IPS-18a (cell line): ENCODE results near the gene RIC3.

ENCODE experiments used
- H3K27ac ChIP-seq: one replicate; pipeline ENCODE4 v1.5.1; 2013; ENCODE audit warnings: low read length
- H3K27me3 ChIP-seq: one replicate; pipeline ENCODE4 v1.6.1; 2013; ENCODE audit warnings: mild to moderate bottlenecking, low read length; ENCODE audit not compliant: control insufficient read depth, insufficient read depth
- H3K36me3 ChIP-seq: one replicate; pipeline ENCODE4 v1.6.1; 2013; ENCODE audit warnings: low read depth, low read length; ENCODE audit not compliant: control insufficient read depth
- H3K4me1 ChIP-seq: one replicate; pipeline ENCODE4 v1.6.1; 2013; ENCODE audit warnings: low read depth, low read length; ENCODE audit not compliant: control insufficient read depth
- H3K4me3 ChIP-seq: one replicate; pipeline ENCODE4 v1.5.1; 2013; ENCODE audit warnings: low read length
- H3K9ac ChIP-seq: one replicate; pipeline ENCODE4 v1.6.1; 2013; ENCODE audit warnings: mild to moderate bottlenecking, low read length, moderate library complexity
- H3K9me3 ChIP-seq: one replicate; pipeline ENCODE4 v1.6.1; 2013; ENCODE audit warnings: low read depth, low read length; ENCODE audit not compliant: control insufficient read depth

RIC3 gene

DNA sequence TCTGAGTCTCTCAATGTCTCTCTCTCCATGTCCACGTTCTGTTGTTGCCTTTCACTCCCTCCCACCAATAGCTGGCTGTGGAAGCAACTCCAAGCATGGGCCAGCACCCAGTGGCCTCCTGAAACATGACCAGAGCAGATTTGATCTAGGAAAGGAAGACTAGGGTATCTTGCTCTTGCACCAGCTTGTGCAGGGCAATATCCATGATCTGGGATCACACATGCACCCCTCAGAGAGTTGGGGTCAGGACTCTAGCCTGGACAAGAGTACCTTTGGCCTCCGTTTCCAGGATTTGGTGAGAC lies 34.5 kb upstream of the RIC3 start:
- no peak overlapping the region for H3K4me3 ChIP-seq
- no peaks in the 10 kb centered on the region for H3K36me3 ChIP-seq
- H3K9ac ChIP-seq = no peak overlapping the region
- no peaks in the 10 kb centered on the region for H3K9me3 ChIP-seq
- no peaks in the 10 kb centered on the region for H3K27me3 ChIP-seq
- no peaks in the 10 kb centered on the region for H3K4me1 ChIP-seq
- no peak overlapping the region for H3K27ac ChIP-seq

DNA sequence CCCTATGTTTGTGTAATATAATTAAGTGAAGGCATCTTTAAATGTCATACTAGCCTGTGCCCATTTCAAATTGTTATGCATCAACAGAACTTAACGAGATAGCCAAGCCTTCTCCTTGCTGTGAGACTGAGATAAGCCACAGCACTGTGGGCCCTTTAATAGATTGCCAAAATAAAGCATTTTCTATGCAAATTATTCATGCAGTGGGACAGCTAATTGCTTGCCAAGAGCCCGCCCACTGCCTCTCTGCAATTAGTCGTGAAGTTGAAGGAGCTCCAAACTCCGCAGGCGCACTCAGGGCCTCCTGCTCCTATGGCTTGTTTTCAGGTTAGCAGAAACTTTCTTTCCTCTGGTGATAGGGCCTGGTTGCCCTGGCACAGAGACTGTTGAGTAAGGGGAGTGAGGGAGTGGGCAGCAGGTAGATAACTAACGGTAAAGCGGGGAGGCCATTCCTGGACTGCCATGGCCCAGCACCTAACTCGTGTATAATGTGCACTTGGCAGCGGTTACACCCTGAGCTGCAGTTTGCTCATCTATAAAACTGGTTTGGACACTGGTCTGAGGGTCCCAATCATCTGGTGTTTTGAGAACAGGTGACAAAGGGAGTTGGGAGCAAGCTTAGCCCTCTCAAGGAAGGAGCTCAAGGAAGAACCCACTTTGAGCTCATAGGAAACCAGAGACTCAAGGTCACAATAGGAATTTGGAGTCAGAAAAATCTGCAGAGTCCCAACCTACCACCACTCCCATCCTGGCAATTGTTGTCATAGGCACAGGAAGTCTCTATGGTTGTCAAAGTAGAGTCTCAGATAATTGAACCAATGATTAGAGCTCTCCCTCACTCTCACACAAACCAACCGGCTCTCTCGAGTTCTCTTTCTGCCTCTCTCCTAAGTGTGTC lies 33.9 kb upstream of the RIC3 start:
- no peak overlapping the region for H3K9ac ChIP-seq
- H3K9me3 ChIP-seq = no peaks in the 10 kb centered on the region
- no peaks in the 10 kb centered on the region for H3K4me1 ChIP-seq
- no peak overlapping the region for H3K4me3 ChIP-seq
- H3K36me3 ChIP-seq = no peaks in the 10 kb centered on the region
- H3K27me3 ChIP-seq = no peaks in the 10 kb centered on the region
- no peak overlapping the region for H3K27ac ChIP-seq

DNA sequence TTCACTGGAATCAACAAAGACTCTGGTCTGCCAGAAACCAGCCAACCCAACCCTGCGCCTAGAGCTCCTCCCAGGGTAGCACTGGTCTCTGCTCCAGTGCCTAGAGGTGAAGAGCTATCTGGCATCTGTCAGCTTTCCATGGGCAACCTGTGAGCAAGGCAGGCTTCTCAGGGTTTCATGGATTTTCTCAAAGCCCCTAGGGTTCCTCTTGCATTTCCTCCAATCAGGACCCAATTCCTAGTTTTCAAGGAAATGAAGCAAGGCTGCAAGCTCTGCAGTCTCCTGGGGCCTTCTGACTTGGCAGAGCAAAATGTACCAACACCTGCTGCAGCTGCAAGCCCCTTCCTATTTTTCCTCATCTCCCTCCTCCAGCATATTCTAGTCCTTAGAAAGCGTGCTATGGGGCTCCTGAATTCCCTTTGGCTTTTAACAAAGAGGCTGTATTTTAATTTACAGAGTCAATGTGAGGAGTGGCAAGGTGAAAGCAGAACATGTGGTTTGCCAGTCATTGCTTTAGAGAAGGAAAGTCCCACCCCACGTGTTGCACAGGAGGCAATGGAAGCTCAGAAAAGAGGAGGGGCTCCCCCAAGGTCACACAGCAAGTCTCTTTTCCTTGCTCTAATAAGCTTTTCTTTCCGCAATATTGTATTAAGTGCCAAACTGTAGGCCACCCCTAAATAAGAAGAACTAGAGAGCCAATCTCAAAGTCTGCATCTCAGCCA lies 33.0 kb upstream of the RIC3 start:
- Histone ChIP-seq H3K4me1 (no peaks in the 10 kb centered on the region), H3K4me3 (no peak overlapping the region), H3K27ac (no peak overlapping the region), H3K27me3 (peaks cover 7% of the 10 kb centered on the region), H3K9me3 (no peaks in the 10 kb centered on the region), H3K36me3 (no peaks in the 10 kb centered on the region), H3K9ac (no peak overlapping the region)

DNA sequence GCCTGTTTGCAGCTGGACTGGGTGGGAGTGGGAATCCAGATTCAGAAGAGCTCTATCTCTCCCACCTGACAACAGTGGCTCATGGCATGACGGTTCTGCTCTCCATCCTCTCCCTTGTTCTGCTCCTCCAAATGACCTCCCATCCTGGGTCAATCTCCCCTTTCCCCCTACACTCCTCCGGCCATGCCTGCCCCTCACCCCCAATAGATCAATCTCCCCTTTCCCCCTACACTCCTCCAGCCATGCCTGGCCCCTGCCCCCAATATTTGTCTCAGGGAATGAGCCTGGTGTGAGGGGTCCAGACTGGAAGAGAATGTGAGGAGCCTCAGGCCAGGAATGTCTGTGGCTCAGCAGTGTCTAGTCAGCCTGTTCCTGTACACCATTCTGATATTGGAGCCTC lies 30.9 kb upstream of the RIC3 start:
- H3K9ac ChIP-seq = no peak overlapping the region
- H3K4me1 ChIP-seq = no peaks in the 10 kb centered on the region
- H3K9me3 ChIP-seq = no peaks in the 10 kb centered on the region
- no peak overlapping the region for H3K27ac ChIP-seq
- no peak overlapping the region for H3K4me3 ChIP-seq
- H3K27me3 ChIP-seq = peaks cover 10% of the 10 kb centered on the region
- no peaks in the 10 kb centered on the region for H3K36me3 ChIP-seq

DNA sequence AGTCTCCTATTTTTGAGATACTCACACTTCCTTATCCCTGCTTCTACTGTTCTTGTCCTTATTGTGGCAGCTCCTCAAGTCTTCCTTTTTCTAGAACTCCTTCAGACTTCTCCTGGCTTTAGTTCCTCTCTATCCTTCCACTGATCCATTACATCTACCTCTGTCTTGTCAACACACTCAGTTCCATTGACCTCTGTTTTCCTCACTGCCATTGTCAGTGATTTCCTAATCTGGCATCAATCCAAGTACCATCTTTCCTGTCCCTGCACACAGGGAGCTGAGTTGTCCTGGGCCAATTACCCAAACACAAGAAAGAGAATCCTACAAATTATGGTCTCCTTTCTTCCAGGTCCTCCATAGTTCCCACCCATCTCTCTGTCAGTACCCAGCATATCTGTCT lies 27.9 kb upstream of the RIC3 start:
- H3K9ac ChIP-seq = no peak overlapping the region
- no peaks in the 10 kb centered on the region for H3K9me3 ChIP-seq
- no peaks in the 10 kb centered on the region for H3K36me3 ChIP-seq
- H3K4me1 ChIP-seq = no peaks in the 10 kb centered on the region
- no peak overlapping the region for H3K4me3 ChIP-seq
- peaks cover 10% of the 10 kb centered on the region for H3K27me3 ChIP-seq
- no peak overlapping the region for H3K27ac ChIP-seq

DNA sequence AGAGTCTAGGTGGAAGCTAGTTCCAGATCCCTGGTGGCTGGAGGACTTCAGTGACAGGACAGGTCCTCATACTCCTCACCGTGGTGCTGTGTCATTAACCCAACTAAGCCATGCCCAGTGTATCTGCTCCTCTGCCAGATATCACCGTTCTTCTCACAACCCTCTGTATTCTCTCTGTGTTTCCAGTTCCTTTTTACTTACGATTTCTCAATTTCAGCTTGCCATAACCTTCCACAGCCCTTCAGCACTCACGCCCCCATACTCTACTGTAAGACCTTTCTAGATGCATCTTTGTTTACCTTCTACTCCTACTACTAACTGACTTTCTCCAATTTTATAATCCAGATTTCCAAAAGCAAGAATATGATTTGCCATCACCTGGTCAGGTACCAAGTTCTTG lies 26.1 kb upstream of the RIC3 start:
- H3K27me3 ChIP-seq = peaks cover 10% of the 10 kb centered on the region
- H3K4me1 ChIP-seq = no peaks in the 10 kb centered on the region
- H3K9ac ChIP-seq = no peak overlapping the region
- no peak overlapping the region for H3K27ac ChIP-seq
- no peaks in the 10 kb centered on the region for H3K9me3 ChIP-seq
- H3K4me3 ChIP-seq = no peak overlapping the region
- no peaks in the 10 kb centered on the region for H3K36me3 ChIP-seq

DNA sequence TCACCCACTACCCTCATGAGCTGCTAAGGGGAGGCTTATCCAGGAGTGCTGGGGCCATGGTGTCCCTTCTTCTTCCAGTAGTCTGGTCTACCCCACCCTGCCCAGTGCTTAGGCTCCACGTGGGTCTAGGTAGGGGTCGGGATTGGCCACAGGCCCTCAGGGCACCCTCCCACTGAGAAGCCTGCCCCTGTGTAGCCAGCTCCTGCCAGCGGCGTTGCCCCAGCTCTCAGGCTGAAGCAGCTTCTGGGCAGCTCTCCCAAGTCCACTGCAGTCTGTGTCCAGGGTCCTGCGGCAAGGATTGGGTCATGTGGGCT lies 24.0 kb upstream of the RIC3 start:
- Histone ChIP-seq H3K4me1 (no peaks in the 10 kb centered on the region), H3K4me3 (no peak overlapping the region), H3K9me3 (no peaks in the 10 kb centered on the region), H3K27ac (no peak overlapping the region), H3K9ac (no peak overlapping the region), H3K36me3 (no peaks in the 10 kb centered on the region), H3K27me3 (peaks cover 10% of the 10 kb centered on the region)

DNA sequence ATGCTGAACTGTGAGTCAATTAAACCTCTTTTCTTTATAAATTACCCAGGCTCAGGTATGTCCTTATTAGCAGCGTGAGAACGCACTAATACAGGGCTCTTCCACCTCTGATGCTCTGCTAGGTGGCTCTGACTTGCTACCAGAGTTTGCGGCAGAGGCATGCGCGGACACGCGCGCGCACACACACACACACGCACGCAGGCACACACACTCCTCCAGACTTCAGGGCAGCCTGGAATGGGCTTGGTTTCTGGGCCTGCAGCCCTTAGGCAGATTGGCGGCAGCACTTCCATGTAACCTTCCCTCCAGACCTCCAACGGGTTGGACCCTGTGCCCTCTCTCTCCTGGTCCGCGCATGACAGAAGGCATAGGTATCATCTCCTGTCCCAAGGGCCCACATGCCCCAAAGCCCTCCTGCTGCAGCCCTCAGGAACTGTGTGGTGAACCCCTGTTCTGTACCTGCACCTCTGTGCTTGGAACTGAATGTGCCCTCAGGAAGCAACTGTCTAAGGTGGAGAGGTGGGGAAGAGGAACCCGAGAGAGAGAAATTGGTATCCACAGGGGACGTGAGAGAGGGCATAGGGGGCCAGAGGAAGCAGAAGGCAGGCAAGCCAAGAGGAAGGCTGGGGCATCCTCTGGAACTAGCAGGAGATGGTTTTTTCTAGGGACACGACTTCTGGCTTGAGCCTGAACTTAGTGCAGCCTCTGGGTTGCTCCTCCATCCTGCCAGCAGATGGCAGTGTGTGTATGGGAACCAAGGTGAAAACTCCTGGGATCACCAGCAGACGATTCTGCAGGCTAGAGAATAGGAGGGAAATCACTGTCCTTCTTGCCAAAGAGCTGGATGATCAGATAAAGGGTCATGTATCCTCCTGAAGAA lies 23.4 kb upstream of the RIC3 start:
- Histone ChIP-seq H3K4me3 (no peak overlapping the region), H3K4me1 (no peaks in the 10 kb centered on the region), H3K27ac (no peak overlapping the region), H3K9me3 (no peaks in the 10 kb centered on the region), H3K36me3 (no peaks in the 10 kb centered on the region), H3K9ac (no peak overlapping the region), H3K27me3 (peaks cover 8% of the 10 kb centered on the region)

DNA sequence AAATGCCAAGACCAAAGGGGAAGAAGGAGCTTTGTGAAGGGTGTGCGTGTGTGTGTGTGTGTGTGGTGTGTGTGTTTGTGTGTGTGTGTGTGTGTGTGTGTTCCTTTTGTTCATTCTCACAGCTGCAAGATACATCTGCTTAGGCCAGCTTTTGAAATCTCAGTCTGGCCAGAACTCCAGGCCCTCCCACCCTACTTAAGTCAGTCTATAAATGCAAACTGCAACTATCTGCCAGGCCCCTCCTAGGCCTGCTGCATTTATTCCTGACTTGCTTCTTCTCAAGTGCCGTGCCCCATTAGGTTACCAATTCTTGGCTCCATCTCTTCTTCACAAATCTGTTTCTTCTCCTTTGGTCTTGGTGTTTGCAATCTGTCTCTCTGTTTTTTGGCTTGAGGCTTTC lies 21.6 kb upstream of the RIC3 start:
- H3K36me3 ChIP-seq = no peaks in the 10 kb centered on the region
- no peaks in the 10 kb centered on the region for H3K27me3 ChIP-seq
- H3K9ac ChIP-seq = no peak overlapping the region
- no peak overlapping the region for H3K4me3 ChIP-seq
- H3K4me1 ChIP-seq = no peaks in the 10 kb centered on the region
- no peaks in the 10 kb centered on the region for H3K9me3 ChIP-seq
- H3K27ac ChIP-seq = no peak overlapping the region

DNA sequence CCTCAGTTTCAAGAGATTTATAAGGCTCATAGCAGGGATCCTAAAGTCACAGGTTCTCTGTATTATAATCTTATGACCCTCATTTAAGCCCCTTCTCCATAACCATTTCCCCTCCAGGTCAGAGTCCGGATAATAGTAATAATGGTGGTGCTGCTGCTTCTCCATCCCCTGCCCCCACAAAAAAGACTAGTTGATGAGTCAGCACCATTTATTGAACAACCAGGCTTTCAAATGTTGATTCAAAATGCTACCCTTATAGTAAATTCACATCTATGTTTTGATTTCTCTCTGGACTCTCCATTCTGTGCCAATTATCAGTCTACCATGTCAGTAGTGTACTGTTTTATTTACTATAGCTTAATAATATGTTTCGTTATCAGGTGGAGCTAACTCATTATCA lies 17.6 kb upstream of the RIC3 start:
- no peaks in the 10 kb centered on the region for H3K9me3 ChIP-seq

DNA sequence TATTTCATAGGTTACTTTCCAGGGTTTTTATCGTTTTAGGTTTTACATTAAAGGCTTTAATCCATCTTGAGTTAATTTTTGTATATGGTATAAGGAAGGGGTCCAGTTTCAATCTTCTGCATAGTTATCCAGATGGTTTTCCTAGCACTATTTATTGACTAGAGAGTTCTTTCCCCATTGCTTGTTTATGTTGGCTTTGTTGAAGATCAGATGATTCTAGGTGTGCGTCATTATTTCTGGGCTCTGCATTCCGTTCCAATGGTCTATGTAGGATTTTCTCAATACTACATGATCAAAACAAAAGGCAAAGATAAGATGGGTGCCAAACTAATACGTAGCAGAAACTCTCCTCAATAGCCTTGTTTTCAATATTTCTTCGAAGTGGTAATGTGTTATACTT lies 14.3 kb upstream of the RIC3 start:
- Histone ChIP-seq H3K27ac (no peak overlapping the region), H3K27me3 (no peaks in the 10 kb centered on the region), H3K9me3 (no peaks in the 10 kb centered on the region), H3K36me3 (no peaks in the 10 kb centered on the region), H3K9ac (no peak overlapping the region), H3K4me3 (no peak overlapping the region), H3K4me1 (no peaks in the 10 kb centered on the region)

More for the DNA sequence above, 17.6 kb upstream of the RIC3 start:
- no peaks in the 10 kb centered on the region for H3K4me1 ChIP-seq
- no peaks in the 10 kb centered on the region for H3K27me3 ChIP-seq
- H3K27ac ChIP-seq = no peak overlapping the region
- H3K9ac ChIP-seq = no peak overlapping the region
- H3K36me3 ChIP-seq = no peaks in the 10 kb centered on the region
- H3K4me3 ChIP-seq = no peak overlapping the region
